ENCODE results near the gene SERPINA5. TPM values are rescaled to one million over a fixed set of nuclear protein-coding genes. Genes with fewer than 3 reads are reported as not detected.

Gene SERPINA5
- total RNA-seq, 4 donors from 2014 or later: 0.32 to 37.6 (median 1.5) TPM; not detected in 1

DNA sequence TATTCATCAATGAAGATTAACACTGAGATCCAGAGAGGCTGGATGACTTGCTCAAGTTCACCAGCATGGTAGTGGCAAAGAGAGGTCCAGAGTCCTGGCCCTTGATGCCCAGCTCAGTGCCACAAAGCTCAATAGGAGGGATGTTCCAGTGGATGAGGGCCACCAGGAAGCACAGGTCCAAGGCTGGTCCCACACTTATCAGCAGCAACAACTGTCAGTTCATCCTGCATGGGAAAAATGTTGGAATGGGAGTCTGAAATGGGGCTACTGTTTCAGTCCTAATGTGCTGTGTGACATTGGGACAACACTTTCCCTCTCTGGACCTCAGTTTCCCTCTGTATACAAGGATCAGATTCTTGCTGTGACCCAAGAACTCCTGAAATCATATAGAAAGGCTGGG is 11.2 kb downstream of the SERPINA5 start:
- TF ChIP-seq CTCF (IDR thresholded peaks at IDR 0.05): no peak
- intact Hi-C loops (cut with DNase I; ENCODE audit: low total_unique reads): no loop called here

GRCh38 chr14:94593376-94593748 is 12.1 kb downstream of the SERPINA5 start:
- WGBS, 2 donors (ENCODE audit: low coverage in 1 of 2): 0 to 95% methylated on average over 1 to 3 of the region's 3 CpGs
- Histone ChIP-seq H3K4me3 (no peak overlapping the region), H3K36me3 (no peaks in the 10 kb centered on the region), H3K9me3 (no peaks in the 10 kb centered on the region), H3K4me1 (peaks cover 0 to under 1% (median under 1%) of the 10 kb centered on the region in 4 donors), H3K27ac (no peak overlapping the region), H3K27me3 (no peaks in the 10 kb centered on the region)
- no peak for DNase-seq
- in situ Hi-C loops (cut with MboI; ENCODE audit: low pct_ligation_motif_present in 1 of 4, low pct_unique_long_range_greater_than_20kb in 1 of 4, low sequenced_read_pairs in 3 of 4) (no loop called here), intact Hi-C loops (cut with DNase I; ENCODE audit: low total_unique reads) (no loop called here)
- TF ChIP-seq POLR2AphosphoS5 (IDR thresholded peaks at IDR 0.05): no peak
- no peak for TF ChIP-seq EP300 (IDR thresholded peaks at IDR 0.05; ENCODE audit: low read depth)
- no peak for TF ChIP-seq POLR2A (IDR thresholded peaks at IDR 0.05)
- no peak for TF ChIP-seq CTCF (IDR thresholded peaks at IDR 0.05)

More for the DNA sequence above, 11.2 kb downstream of the SERPINA5 start:
- no peaks in the 10 kb centered on the region for H3K9me3 ChIP-seq
- DNase-seq: no peak
- H3K27ac ChIP-seq: no peak overlapping the region
- no peak overlapping the region for H3K4me3 ChIP-seq
- no peaks in the 10 kb centered on the region for H3K27me3 ChIP-seq
- no peaks in the 10 kb centered on the region for H3K36me3 ChIP-seq
- in situ Hi-C loops (cut with MboI; ENCODE audit: low pct_ligation_motif_present in 1 of 4, low pct_unique_long_range_greater_than_20kb in 1 of 4, low sequenced_read_pairs in 3 of 4): no loop called here
- H3K4me1 ChIP-seq: no peaks in the 10 kb centered on the region

DNA sequence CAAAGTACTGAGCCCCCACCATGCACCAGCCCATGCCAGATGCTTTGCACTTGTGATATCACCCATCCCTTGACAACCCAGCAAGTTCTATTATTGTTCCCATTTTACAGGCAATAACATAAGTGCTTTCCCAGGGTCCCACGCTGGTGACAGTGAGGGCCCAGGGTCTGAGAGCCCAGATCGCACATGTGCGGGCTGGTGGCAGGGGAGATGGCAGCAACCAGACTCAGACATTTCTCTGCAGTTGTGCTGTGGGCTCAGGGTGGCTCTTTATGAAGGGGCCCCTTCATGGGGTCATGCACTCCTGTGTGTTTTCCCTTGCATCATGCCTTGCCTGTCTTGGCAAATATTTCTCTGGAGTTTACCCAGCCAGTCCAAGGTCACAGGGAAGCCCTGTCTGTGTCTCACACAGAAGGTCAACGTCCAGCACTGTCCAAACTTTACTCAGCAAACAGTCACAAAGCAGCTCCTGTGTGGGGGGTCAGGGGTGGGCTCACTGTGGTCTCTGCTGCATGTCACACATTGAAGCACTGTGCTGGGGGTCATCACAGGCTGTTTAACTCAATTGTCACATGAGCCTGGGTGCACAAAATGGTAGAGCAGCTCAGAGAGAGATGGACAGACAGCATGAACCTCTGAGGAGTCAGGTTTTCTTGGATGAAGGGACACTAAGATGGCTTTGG is 12.7 kb downstream of the SERPINA5 start:
- Histone ChIP-seq H3K9me3 (no peaks in the 10 kb centered on the region), H3K27me3 (no peaks in the 10 kb centered on the region), H3K4me1 (peaks cover 3 to 6% (median 5%) of the 10 kb centered on the region in 4 donors), H3K36me3 (no peaks in the 10 kb centered on the region), H3K4me3 (no peak overlapping the region), H3K27ac (no peak overlapping the region)
- WGBS, 2 donors (ENCODE audit: low coverage in 1 of 2): 79% methylated on average over 4 of the region's 4 CpGs; no CpG with 5 or more reads in 1 of the 2 donors
- in situ Hi-C loops (cut with MboI; ENCODE audit: low pct_ligation_motif_present in 1 of 4, low pct_unique_long_range_greater_than_20kb in 1 of 4, low sequenced_read_pairs in 3 of 4) (no loop called here), intact Hi-C loops (cut with DNase I; ENCODE audit: low total_unique reads) (no loop called here)
- no peak for DNase-seq
- TF ChIP-seq EP300 (IDR thresholded peaks at IDR 0.05; ENCODE audit: low read depth): no peak
- no peak for TF ChIP-seq POLR2A (IDR thresholded peaks at IDR 0.05)
- TF ChIP-seq CTCF (IDR thresholded peaks at IDR 0.05): no peak

DNA sequence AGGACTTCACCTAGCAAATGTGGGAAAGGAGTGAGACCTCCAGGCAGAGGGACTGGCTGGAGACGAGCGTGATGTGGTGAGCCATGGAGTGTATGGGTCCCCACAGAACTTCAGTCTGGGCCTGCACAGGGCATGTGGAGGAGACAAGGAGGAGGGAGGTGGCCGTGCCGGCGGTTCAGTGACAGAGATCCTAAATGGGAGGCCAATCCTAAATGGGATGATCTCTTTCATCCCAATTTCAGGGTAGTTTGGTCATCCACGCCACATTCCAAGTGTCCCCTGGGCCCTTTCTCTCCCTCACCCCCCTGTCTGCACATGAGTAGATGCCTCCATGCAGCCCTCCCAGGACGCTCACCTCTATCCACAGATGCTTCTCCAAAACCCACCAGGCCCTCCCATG is 13.2 kb downstream of the SERPINA5 start:
- intact Hi-C loops (cut with DNase I; ENCODE audit: low total_unique reads) (no loop called here), in situ Hi-C loops (cut with MboI; ENCODE audit: low pct_ligation_motif_present in 1 of 4, low pct_unique_long_range_greater_than_20kb in 1 of 4, low sequenced_read_pairs in 3 of 4) (no loop called here)
- H3K27me3 ChIP-seq: no peaks in the 10 kb centered on the region
- H3K36me3 ChIP-seq: no peaks in the 10 kb centered on the region
- no peak overlapping the region for H3K27ac ChIP-seq
- no peak overlapping the region for H3K4me3 ChIP-seq
- H3K9me3 ChIP-seq: no peaks in the 10 kb centered on the region
- no peak for DNase-seq
- TF ChIP-seq POLR2A (IDR thresholded peaks at IDR 0.05) (no peak), CTCF (IDR thresholded peaks at IDR 0.05) (no peak), POLR2AphosphoS5 (IDR thresholded peaks at IDR 0.05) (no peak), EP300 (IDR thresholded peaks at IDR 0.05; ENCODE audit: low read depth) (no peak)
- peaks cover 4 to 11% (median 10%) of the 10 kb centered on the region in 4 donors for H3K4me1 ChIP-seq
- WGBS, 2 donors (ENCODE audit: low coverage in 1 of 2): 86% methylated on average over 7 of the region's 7 CpGs; no CpG with 5 or more reads in 1 of the 2 donors
